ENCODE results near the gene GABRB1. TPM values are rescaled to one million over a fixed set of nuclear protein-coding genes. Genes with fewer than 3 reads are reported as not detected.
A peak's percentile ranks its signal among the peaks of the same experiment; 100 is the strongest.

Gene GABRB1
- total RNA-seq, 1 experiment from 2014 or later, result not detected

- POLR2A ChIA-PET, result interaction anchor here (0.6 to 1.1 kb wide), 4 partner anchors 9 to 25 kb away, joined by 3 to 9 read pairs (median 3); partner anchors contain the start of gene ATP10D
- DNase-seq (ENCODE audit: low read depth, low spot score), result peak; percentile 89
- no TSS peak for BruUV-seq (replicated peaks)
- H3K9me3 ChIP-seq (ENCODE audit: control insufficient read depth in 1 of 2, insufficient read depth in 1 of 2, low read depth in 1 of 2, low read length in 2 of 2), result no peaks in the 10 kb centered on the region
- intact Hi-C loops (cut with micrococcal nuclease), result loop anchor here (1.0 kb wide), 1 partner anchor 102 kb away; no protein-coding TSS in a partner anchor
- H3K4me3 ChIP-seq (replicated peaks in 1 of 2; ENCODE audit: low read depth in 1 of 2, low read length in 2 of 2), result peak within 1 kb of the TSS; percentile 67 to 73
- H4K20me1 ChIP-seq (ENCODE audit: insufficient read depth), result no peaks in the 10 kb centered on the region
- no peaks in the 10 kb centered on the region for H3K27me3 ChIP-seq (ENCODE audit: insufficient read depth, low read length)
- H3K36me3 ChIP-seq (ENCODE audit: control insufficient read depth in 1 of 2, insufficient read depth in 2 of 2, low read length in 2 of 2), result 0 out of 4 replicates have a peak, but pooled peaks cover 0 to 4% of the 10 kb centered on the region in 2 experiments
- peak within 1 kb of the TSS; percentile 68 for H3K9ac ChIP-seq (ENCODE audit: low read length)
- peaks cover 10 to 17% of the 10 kb centered on the region in 2 experiments; a peak in 3 of 4 replicates for H3K4me1 ChIP-seq (ENCODE audit: control insufficient read depth in 1 of 2, insufficient read depth in 2 of 2, low read length in 2 of 2)
- H3K79me2 ChIP-seq (ENCODE audit: insufficient read depth, low read length), result no peaks in the 10 kb centered on the region; the same call in 1 of the 2 replicates
- ATAC-seq, result peak; percentile 96
- H3K27ac ChIP-seq (ENCODE audit: low read depth, low read length), result peak within 1 kb of the TSS; percentile 74
- CTCF ChIA-PET, result interaction anchor here (1.0 kb wide), 1 partner anchor 21 kb away, joined by 6 read pairs; the partner anchor contains the start of gene ATP10D
- peak within 1 kb of the TSS; percentile 98 for H2AFZ ChIP-seq (ENCODE audit: low read depth, low read length, poor library complexity, severe bottlenecking)
- RAD21 ChIA-PET (ENCODE audit: low non-redundant PET in 1 of 2, low total read pairs in 2 of 2, uncharacterized antibody in 2 of 2, unreplicated experiment in 2 of 2), result interaction anchor here in 1 of 2 experiments (0.6 kb wide), 1 partner anchor 22 kb away, joined by 3 read pairs; the partner anchor contains the start of gene ATP10D
- H3K4me2 ChIP-seq (ENCODE audit: low read length), result peak within 1 kb of the TSS; percentile 84
- H3K9me2 ChIP-seq (ENCODE audit: insufficient read depth), result no peaks in the 10 kb centered on the region
- TF ChIP-seq FOSL1 (IDR thresholded peaks at IDR 0.05; ENCODE audit: low read depth) (no peak), CEBPB (IDR thresholded peaks at IDR 0.05; ENCODE audit: low read depth) (no peak), POLR2AphosphoS5 (IDR thresholded peaks at IDR 0.05; ENCODE audit: low read depth, low read length) (peak; percentile 75), MAX (IDR thresholded peaks at IDR 0.05) (peak; percentile 89), REST (IDR thresholded peaks at IDR 0.05; ENCODE audit: low read depth) (no peak), CBX3 (IDR thresholded peaks at IDR 0.05; ENCODE audit: low read depth) (no peak), ZFX (IDR thresholded peaks at IDR 0.05) (0 out of 2 replicates have a peak, but pooled peaks have one; percentile 17), EZH2 (IDR thresholded peaks at IDR 0.05) (no peak), SIN3A (IDR thresholded peaks at IDR 0.05; ENCODE audit: low read depth) (no peak), POLR2A (IDR thresholded peaks at IDR 0.05; ENCODE audit: borderline replicate concordance, extremely low read depth, insufficient read depth, insufficient read length) (no peak), RAD21 (IDR thresholded peaks at IDR 0.05; ENCODE audit: low read depth) (no peak), CTCF (IDR thresholded peaks at IDR 0.05 in 2 of 3, conservative IDR thresholded peaks at IDR 0.05 in 1 of 3; ENCODE audit: borderline replicate concordance in 1 of 3, insufficient read depth in 1 of 3, low read depth in 2 of 3, low read length in 2 of 3) (peak in 1 of 3 experiments; percentile 18; a peak in 3 of 6 replicates), EGR1 (IDR thresholded peaks at IDR 0.05; ENCODE audit: low read depth) (no peak), ATF3 (IDR thresholded peaks at IDR 0.05) (no peak), ZNF274 (IDR thresholded peaks at IDR 0.05; ENCODE audit: low read depth, low read length) (no peak), SRF (IDR thresholded peaks at IDR 0.05; ENCODE audit: low read depth) (no peak), TCF7L2 (IDR thresholded peaks at IDR 0.05; ENCODE audit: borderline replicate concordance, extremely low read depth, insufficient read depth, insufficient read length) (peak; percentile 7), ZBTB33 (IDR thresholded peaks at IDR 0.05; ENCODE audit: extremely low read depth, insufficient replicate concordance, low read length) (no peak)
Measured at GRCh38 chr4:47463235-47463956, 432.0 kb downstream of the GABRB1 start, which contains the start of gene COMMD8. Gene COMMD8 (minus strand): TSS chr4:47463702. CDS start chr4:47463651, 51 bp downstream.

All from HCT116 (cell line).